Karpas-422 (cell line): ENCODE measurements around the gene BCL2. TPM values are rescaled to one million over a fixed set of nuclear protein-coding genes. Genes with fewer than 3 reads are reported as not detected.

Experiments used
- DNase-seq: peaks from one replicate; pipeline ENCODE4 v3.0.0-alpha.2; 2015
- H2AFZ ChIP-seq: fragments of 200-600 bp; sonication (generic); 2 replicates; pipeline ENCODE4 v1.6.1; 2014; ENCODE audit warnings: antibody characterized with exemption, low read length, mixed read lengths
- H3K27ac ChIP-seq: fragments of 200-600 bp; sonication (generic); 2 replicates; pipeline ENCODE4 v1.5.1; 2014; ENCODE audit warnings: mild to moderate bottlenecking, low read length, moderate library complexity
- H3K27me3 ChIP-seq: fragments of 200-600 bp; sonication (generic); 2 replicates; pipeline ENCODE4 v1.6.1; 2014; ENCODE audit warnings: low read length, mixed read lengths
- H3K36me3 ChIP-seq: fragments of 200-600 bp; sonication (generic); 2 replicates; pipeline ENCODE4 v1.6.1; 2014; ENCODE audit warnings: low read length, mixed read lengths; ENCODE audit not compliant: insufficient read depth
- H3K4me1 ChIP-seq: fragments of 200-600 bp; sonication (generic); 2 replicates; pipeline ENCODE4 v1.6.1; 2014; ENCODE audit warnings: mild to moderate bottlenecking, low read length, mixed read lengths
- H3K4me2 ChIP-seq: fragments of 200-600 bp; sonication (generic); 2 replicates; pipeline ENCODE4 v1.6.1; 2014; ENCODE audit warnings: low read length, low read depth, mild to moderate bottlenecking; ENCODE audit not compliant: poor library complexity, severe bottlenecking
- H3K4me3 ChIP-seq: fragments of 200-600 bp; sonication (generic); 2 replicates; pipeline ENCODE4 v1.5.1; 2014; ENCODE audit warnings: mild to moderate bottlenecking, antibody characterized with exemption, low read length, mixed read lengths
- H3K79me2 ChIP-seq: fragments of 200-600 bp; sonication (generic); 2 replicates; pipeline ENCODE4 v1.6.1; 2014; ENCODE audit warnings: mild to moderate bottlenecking, low read length, mixed read lengths
- H3K9ac ChIP-seq: fragments of 200-600 bp; sonication (generic); 2 replicates; pipeline ENCODE4 v1.6.0; 2014; ENCODE audit warnings: low read length
- H3K9me2 ChIP-seq: fragments of 200-600 bp; sonication (generic), shearing (Covaris generic); replicated peaks from 2 replicates; pipeline ENCODE4 v1.6.0; 2014; ENCODE audit warnings: mild to moderate bottlenecking, low read length, moderate library complexity; ENCODE audit not compliant: insufficient read depth
- H3K9me3 ChIP-seq: fragments of 300-700, 200-600 bp; sonication (generic); 2 replicates; pipeline ENCODE4 v1.6.1; 2014; ENCODE audit warnings: low read length, mixed read lengths
- H4K20me1 ChIP-seq: fragments of 200-600 bp; sonication (generic); 2 replicates; pipeline ENCODE4 v1.6.1; 2014; ENCODE audit warnings: mild to moderate bottlenecking, antibody characterized with exemption, low read length, low read depth; ENCODE audit not compliant: insufficient read depth
- total RNA-seq: library from RNA; depleted of rRNA; stranded (reverse); fragments of >200 nt; shearing (Covaris generic); gene quantifications from 2 replicates; pipeline ENCODE4 v1.2.3, GENCODE V29; 2014; ENCODE audit warnings: low replicate concordance

Gene BCL2
- total RNA-seq, 1 experiment from 2014 or later: 271 TPM

DNA sequence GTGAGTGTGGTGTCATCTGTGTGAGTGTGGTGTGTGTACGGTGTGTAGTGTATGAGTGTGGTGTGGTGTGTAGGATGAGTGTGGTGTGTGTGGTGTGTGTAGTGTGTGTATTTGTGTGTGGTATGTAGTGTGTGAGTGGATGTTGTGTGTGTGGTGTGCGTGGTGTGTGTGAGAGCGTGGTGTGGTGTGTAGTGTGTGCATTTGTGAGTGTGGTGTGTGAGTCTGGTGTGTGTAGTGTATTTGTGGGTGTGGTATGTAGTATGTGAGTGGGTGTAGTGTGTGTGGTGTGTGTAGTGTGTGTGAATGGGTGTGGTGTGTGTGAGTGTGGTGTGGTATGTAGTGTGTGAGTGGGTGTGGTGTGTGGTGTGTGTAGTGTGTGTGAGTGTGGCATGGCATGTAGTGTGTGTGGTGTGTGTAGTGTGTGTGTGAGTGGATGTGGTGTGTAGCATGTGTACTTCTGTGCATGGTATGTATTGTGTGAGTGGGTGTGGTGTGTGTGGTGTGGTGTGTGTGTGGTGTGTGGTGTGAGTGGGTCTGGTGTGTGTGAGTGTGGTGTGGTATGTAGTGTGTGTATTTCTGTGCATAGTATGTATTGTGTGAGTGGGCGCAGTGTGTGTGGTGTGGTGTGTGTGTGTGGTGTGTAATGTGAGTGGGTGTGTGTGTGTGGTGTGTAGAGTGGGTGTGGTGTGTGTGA lies 227.8 kb downstream of the BCL2 start:
- H3K9me3 ChIP-seq: no peaks in the 10 kb centered on the region
- H3K4me2 ChIP-seq: no peak overlapping the region
- H3K27ac ChIP-seq: no peak overlapping the region
- H3K79me2 ChIP-seq: no peaks in the 10 kb centered on the region
- no peak overlapping the region for H3K9ac ChIP-seq
- no peaks in the 10 kb centered on the region for H3K4me1 ChIP-seq
- H3K27me3 ChIP-seq: no peaks in the 10 kb centered on the region
- peak; percentile 11 for DNase-seq
- no peak overlapping the region for H2AFZ ChIP-seq
- no peaks in the 10 kb centered on the region for H3K36me3 ChIP-seq
- H3K4me3 ChIP-seq: no peak overlapping the region
- H4K20me1 ChIP-seq: no peaks in the 10 kb centered on the region
- 0 out of 2 replicates have a peak, but pooled peaks cover 6% of the 10 kb centered on the region for H3K9me2 ChIP-seq

- no peaks in the 10 kb centered on the region for H4K20me1 ChIP-seq
- H3K79me2 ChIP-seq: no peaks in the 10 kb centered on the region
- no peak for DNase-seq
- H3K4me3 ChIP-seq: no peak overlapping the region
- H3K9me3 ChIP-seq: no peaks in the 10 kb centered on the region
- no peak overlapping the region for H2AFZ ChIP-seq
- no peak overlapping the region for H3K9ac ChIP-seq
- 0 out of 2 replicates have a peak, but pooled peaks cover 6% of the 10 kb centered on the region for H3K9me2 ChIP-seq
- H3K27me3 ChIP-seq: no peaks in the 10 kb centered on the region
- H3K4me1 ChIP-seq: no peaks in the 10 kb centered on the region
- no peak overlapping the region for H3K27ac ChIP-seq
- H3K4me2 ChIP-seq: no peak overlapping the region
- no peaks in the 10 kb centered on the region for H3K36me3 ChIP-seq
Observed at GRCh38 chr18:63090334-63090733, 229.2 kb downstream of the BCL2 start.

DNA sequence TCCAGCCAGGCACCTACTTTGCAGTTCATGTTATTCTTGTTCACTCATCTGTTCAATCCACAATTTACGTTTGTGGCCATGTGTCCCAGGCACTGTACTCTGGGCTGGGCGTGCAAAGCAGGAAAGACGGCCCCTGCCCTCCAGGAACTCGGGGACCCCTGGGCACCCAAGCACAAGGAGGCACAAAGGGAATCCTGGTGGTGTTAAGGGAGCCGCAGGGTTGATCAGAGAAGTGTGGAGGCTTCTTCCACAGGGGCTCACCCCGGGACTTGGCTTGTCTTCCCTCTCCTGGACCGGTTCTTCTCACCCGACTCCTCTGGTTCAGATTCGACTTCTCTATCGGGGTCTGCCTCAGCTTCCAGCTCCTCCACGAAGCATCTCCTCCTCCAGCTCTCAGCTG lies 230.5 kb downstream of the BCL2 start:
- Histone ChIP-seq H3K36me3 (no peaks in the 10 kb centered on the region), H4K20me1 (no peaks in the 10 kb centered on the region), H3K27me3 (no peaks in the 10 kb centered on the region), H3K9ac (no peak overlapping the region), H3K79me2 (no peaks in the 10 kb centered on the region), H3K9me3 (no peaks in the 10 kb centered on the region), H3K4me3 (no peak overlapping the region), H2AFZ (no peak overlapping the region), H3K4me2 (no peak overlapping the region), H3K9me2 (0 out of 2 replicates have a peak, but pooled peaks cover 6% of the 10 kb centered on the region), H3K4me1 (no peaks in the 10 kb centered on the region), H3K27ac (no peak overlapping the region)
- DNase-seq: no peak

- Histone ChIP-seq H3K79me2 (no peaks in the 10 kb centered on the region), H3K9ac (no peak overlapping the region), H3K9me3 (no peaks in the 10 kb centered on the region), H4K20me1 (no peaks in the 10 kb centered on the region), H3K9me2 (0 out of 2 replicates have a peak, but pooled peaks cover 6% of the 10 kb centered on the region), H2AFZ (no peak overlapping the region), H3K4me1 (no peaks in the 10 kb centered on the region), H3K4me2 (no peak overlapping the region), H3K4me3 (no peak overlapping the region), H3K27me3 (no peaks in the 10 kb centered on the region), H3K27ac (no peak overlapping the region), H3K36me3 (no peaks in the 10 kb centered on the region)
- no peak for DNase-seq
Observed at GRCh38 chr18:63088262-63088661, 231.3 kb downstream of the BCL2 start.

DNA sequence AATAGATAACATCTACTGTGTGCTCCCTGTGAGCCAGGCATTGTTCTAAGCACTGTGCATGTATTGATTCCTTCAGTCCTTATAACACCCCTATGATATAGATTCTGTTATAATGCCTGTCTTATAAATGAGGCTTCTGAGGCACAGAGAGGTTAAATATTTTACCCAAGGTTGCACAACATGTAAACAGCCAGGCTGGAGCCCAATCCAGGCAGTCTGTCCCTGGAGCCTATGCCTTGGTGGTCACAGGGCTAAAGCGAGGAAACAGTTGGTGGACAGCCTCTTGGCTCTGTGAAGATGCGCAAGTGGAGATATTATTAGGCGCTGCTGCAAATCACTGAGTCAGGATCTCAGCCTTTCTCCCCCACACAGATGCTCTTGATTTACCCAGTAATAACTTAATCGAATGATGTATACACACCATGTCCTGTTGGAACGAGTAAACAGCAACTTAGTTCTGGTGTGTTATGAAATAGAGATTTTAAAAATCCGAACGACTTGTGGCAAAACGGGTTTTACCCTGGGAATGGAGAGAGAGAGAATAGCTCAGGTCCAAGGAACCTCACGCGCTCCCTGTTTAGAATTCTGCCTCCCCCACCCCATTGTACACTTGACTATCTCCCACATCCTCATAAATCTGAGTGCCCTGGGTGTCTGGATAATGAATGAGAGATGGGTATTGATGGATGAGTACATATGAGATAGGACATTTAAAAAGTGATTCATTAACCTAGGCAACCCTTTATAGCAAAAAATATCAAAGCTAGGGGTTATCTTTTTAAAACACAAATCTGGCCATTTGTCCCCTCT lies 231.9 kb downstream of the BCL2 start:
- H3K27me3 ChIP-seq: no peaks in the 10 kb centered on the region
- no peak overlapping the region for H3K27ac ChIP-seq
- H3K4me2 ChIP-seq: no peak overlapping the region
- no peak overlapping the region for H3K4me3 ChIP-seq
- no peaks in the 10 kb centered on the region for H3K9me3 ChIP-seq
- H3K36me3 ChIP-seq: no peaks in the 10 kb centered on the region
- H3K9ac ChIP-seq: no peak overlapping the region
- H3K4me1 ChIP-seq: no peaks in the 10 kb centered on the region
- no peaks in the 10 kb centered on the region for H4K20me1 ChIP-seq
- 0 out of 2 replicates have a peak, but pooled peaks cover 6% of the 10 kb centered on the region for H3K9me2 ChIP-seq
- no peak overlapping the region for H2AFZ ChIP-seq
- no peaks in the 10 kb centered on the region for H3K79me2 ChIP-seq
- DNase-seq: no peak

GRCh38 chr18:63085611-63086010 lies 234.0 kb downstream of the BCL2 start:
- Histone ChIP-seq H3K9me3 (no peaks in the 10 kb centered on the region), H3K9ac (no peak overlapping the region), H3K9me2 (no peaks in the 10 kb centered on the region), H3K27ac (no peak overlapping the region), H4K20me1 (no peaks in the 10 kb centered on the region), H2AFZ (no peak overlapping the region), H3K79me2 (no peaks in the 10 kb centered on the region), H3K36me3 (no peaks in the 10 kb centered on the region), H3K4me1 (no peaks in the 10 kb centered on the region), H3K4me2 (no peak overlapping the region), H3K27me3 (no peaks in the 10 kb centered on the region), H3K4me3 (no peak overlapping the region)
- peak; percentile 36 for DNase-seq

DNA sequence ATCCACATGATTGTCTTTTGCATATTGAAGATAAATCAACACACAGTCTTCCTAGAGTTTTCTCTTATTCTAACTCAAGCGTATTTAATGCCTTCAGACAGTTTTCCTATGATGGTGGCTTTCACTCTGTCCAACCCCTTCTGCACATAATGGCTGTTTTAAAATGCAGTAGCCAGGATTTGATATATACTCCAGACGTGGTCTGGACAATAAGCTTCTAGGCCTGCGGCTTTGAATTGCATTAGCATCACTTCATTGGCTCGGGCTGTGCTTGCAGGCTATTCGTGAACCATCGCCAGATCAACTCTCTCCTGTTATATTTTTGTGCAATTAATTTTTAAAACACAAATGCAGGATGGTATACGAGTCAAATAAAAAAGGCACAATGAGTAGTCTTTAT lies 235.3 kb downstream of the BCL2 start:
- DNase-seq: no peak
- Histone ChIP-seq H3K9ac (no peak overlapping the region), H3K27ac (no peak overlapping the region), H3K9me2 (no peaks in the 10 kb centered on the region), H3K27me3 (no peaks in the 10 kb centered on the region), H2AFZ (no peak overlapping the region), H4K20me1 (no peaks in the 10 kb centered on the region), H3K9me3 (no peaks in the 10 kb centered on the region), H3K4me3 (no peak overlapping the region), H3K36me3 (no peaks in the 10 kb centered on the region), H3K4me1 (no peaks in the 10 kb centered on the region), H3K79me2 (no peaks in the 10 kb centered on the region), H3K4me2 (no peak overlapping the region)

DNA sequence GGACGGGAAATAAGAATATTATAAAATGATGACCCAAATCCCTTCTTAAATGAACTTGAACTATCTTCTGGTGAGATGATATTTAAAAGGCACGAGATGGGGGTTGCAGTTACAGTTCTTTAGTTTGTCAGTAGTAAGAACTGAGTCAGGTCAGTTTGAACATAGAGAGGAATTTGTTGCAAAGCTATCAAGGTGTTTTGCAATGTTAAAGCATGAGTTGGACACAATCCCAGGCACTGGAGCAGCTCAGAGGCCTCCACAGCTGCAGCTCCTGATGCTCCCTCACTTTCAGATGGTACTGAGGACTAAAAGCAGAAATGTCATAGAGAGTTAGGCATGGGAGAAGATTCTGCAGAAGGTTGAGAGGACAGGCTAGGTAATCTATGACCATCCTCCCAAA lies 236.0 kb downstream of the BCL2 start:
- no peaks in the 10 kb centered on the region for H3K9me2 ChIP-seq
- no peaks in the 10 kb centered on the region for H3K9me3 ChIP-seq
- H4K20me1 ChIP-seq: no peaks in the 10 kb centered on the region
- no peaks in the 10 kb centered on the region for H3K79me2 ChIP-seq
- H3K4me3 ChIP-seq: no peak overlapping the region
- no peak for DNase-seq
- H3K36me3 ChIP-seq: no peaks in the 10 kb centered on the region
- no peak overlapping the region for H3K9ac ChIP-seq
- H2AFZ ChIP-seq: no peak overlapping the region
- no peak overlapping the region for H3K4me2 ChIP-seq
- H3K27me3 ChIP-seq: no peaks in the 10 kb centered on the region
- H3K27ac ChIP-seq: no peak overlapping the region
- H3K4me1 ChIP-seq: no peaks in the 10 kb centered on the region
